ENCODE data around the gene SLC46A2.
A peak's percentile ranks its signal among the peaks of the same experiment; 100 is the strongest.

SLC46A2 gene

DNA sequence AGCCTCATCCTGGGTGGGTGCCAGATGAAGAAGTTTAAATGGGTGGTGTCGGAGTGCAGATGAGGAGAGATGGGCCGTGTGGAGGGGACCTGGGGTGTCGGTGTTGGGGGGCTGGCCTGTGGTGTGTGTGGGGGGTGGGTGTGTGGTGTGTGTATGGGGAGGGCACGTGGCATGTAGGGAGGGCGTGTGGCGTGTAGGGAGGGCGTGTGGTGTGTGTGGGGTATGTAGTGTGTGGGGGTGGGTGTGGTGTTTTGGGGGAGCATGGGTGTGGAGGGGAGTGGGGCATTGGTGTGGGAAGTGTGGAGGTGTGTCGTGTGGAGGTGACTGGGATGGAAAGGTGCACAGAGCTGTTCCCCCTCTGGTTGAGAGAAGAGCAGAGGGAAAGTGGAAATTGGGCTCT is 34.5 kb downstream of the SLC46A2 start:
- no peak for DNase-seq

DNA sequence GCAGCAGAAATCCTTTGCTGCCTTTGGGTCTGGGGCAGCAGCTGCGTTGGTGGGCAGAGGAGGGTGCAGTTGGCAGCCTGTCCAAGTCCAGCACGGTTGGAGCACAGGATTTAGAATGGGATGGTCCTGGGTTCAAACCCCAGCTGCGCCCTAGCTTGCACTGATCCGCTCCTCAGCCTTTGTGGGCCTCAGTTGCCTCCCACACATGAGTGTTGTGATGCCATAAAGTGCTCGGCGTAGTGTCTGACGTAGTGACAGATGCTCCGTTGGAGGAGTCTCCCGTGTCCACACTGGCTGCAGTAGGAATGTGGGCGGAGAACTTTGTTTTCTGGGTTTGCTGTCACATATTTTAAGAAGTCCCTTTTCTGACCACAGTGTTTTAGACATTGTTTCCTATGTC is 36.0 kb downstream of the SLC46A2 start:
- DNase-seq: no peak

DNA sequence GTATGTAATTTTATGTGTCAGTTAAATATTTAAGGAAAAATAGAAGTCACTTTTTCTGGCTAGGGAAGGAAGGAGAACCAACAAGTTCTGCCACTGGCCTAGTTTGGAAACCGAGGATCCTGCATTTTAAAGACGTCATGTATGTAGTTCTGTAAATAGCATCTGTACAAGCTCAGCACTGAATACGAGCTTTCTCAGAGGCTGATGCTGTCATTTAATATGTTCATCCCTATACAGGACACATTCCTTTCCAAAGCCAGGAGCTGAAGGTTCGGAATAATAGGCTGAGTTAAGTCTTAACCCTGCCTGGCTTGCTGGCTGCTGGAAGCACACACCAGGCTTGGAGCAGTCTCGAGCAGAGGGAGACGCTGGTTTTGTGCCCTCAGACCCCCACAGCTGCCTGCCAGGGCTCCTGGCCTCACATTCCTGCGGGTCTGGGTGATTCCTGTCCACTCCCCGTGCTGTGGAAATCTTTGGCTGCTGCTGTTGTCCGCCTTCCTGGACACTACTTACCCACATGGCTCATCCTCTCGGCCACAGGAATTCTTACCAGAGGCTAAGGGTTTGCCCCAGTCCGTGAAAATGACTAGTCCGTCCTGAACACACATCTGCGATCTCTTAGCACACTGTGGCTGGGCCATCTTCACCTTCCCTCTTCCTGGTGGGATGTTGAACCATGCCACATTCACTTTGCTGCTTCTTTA is 36.6 kb downstream of the SLC46A2 start:
- DNase-seq: no peak

DNA sequence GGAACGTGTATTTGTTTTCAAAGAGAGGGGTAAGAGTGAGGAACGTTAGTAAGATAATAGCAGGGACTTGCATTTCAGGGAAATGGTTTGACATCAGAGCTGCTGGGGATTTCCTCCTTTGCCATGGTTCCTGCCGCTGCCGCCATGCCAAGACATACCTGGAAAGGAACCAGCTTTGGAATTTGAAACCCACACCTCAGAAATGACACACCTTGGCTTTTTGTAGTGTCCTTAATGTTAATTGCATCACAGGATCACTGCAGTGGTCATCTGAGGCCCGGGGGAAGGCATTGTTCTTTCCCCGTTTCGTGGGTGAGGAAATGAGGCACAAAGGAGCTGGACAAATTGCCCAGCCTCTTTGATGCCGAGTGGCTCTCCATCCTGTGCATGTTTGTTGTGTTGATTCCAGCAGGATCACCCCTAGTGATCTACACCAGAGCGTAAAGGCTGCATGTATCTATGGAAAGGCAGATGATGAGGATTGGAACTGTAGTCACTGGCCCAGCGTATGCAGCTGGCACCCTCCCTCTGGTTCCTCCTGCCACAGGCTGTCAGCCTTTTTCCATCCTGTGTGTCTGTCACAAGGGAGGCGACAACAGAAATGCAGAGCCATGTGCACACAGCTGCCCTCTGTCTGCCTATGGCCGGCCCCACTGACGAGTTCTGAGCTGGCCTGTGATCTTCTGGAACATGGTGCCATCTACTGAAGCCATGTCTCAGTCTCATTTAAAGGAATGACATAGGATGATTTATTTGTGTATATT is 37.8 kb downstream of the SLC46A2 start:
- DNase-seq: no peak

DNA sequence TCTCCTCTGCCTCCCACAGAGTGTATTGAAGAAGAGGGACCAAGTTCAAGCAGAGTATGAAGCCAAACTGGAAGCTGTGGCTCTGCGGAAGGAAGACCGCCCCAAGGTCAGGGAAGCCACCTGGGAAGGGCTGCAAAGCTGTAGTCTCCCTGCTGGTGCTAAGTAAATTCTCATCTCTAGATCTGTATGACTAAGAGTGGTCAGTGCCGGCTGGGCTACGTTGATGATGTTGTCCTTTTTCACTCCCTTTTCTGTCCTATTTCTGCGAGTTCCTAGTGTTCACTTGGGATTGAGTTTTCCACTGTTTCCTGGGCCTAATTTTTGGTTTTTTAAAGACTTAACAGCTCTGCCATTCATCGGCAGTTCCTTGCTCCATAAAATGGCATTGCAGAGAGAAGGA is 39.8 kb downstream of the SLC46A2 start:
- DNase-seq: no peak

DNA sequence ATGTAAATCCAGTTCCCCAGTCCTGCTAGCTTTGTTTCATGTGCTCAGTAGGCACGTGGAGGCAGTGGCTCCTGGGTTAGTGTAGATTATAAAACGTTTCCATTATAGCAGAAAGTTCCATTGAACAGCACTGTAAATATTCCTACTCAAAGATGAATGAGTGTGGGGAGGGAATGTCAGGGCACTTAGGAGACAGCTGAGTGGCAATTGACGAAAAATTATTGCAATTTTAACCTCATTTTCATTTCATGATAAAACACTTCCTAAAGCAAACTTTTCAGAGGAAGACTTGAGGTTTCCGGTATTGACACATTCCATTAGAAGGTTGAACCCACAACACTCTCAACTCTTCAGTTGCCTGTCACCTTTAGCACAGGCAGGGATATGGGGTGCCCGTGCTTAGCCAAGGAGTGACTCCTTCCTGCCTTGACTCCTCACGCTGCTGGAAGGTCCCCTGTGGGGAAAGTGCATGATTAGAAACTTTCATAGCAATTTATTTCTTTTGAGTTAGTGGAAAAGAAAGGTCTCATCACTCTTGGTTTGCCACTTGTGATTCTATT is 41.2 kb downstream of the SLC46A2 start:
- DNase-seq: no peak

DNA sequence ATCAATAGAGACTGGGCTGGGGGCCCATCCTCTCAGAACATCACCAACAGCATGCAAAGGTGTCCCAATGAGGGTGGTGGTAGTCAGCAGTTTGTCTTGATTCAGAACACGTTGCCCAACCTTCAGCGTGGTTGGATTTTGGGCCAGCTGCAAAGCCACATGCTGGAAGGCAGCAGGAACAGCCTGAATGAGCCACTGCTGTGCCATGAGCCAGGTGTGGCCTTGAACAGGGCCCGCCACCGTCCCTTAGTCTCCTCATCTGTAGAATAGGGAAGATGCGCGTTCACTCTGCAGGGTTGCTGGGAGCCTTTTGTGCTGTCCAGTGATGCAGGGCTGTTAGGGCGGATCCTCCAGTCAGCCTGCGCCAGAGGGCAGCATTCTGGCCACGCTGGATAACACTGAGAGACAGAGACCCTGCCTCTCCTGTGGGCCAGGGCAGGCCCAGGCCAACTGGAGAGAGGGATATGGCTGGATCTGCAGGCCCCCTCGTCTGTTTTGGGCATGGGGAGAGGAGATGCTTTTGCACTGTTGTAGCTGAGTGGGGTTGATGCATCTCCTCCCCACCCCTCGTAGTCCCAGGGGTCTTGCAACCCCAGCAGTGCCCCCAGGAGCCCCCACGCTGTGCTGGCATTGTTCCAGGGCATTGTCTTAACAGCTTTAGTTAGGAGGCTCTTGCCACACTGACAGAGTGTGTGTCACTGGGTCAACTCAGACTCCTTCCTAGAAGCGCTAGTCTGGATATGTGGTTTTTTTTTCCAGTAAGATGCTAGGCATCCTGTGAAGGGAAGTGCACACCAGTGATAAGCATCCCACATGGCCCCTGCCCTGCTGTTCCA is 42.1 kb downstream of the SLC46A2 start:
- DNase-seq: no peak

DNA sequence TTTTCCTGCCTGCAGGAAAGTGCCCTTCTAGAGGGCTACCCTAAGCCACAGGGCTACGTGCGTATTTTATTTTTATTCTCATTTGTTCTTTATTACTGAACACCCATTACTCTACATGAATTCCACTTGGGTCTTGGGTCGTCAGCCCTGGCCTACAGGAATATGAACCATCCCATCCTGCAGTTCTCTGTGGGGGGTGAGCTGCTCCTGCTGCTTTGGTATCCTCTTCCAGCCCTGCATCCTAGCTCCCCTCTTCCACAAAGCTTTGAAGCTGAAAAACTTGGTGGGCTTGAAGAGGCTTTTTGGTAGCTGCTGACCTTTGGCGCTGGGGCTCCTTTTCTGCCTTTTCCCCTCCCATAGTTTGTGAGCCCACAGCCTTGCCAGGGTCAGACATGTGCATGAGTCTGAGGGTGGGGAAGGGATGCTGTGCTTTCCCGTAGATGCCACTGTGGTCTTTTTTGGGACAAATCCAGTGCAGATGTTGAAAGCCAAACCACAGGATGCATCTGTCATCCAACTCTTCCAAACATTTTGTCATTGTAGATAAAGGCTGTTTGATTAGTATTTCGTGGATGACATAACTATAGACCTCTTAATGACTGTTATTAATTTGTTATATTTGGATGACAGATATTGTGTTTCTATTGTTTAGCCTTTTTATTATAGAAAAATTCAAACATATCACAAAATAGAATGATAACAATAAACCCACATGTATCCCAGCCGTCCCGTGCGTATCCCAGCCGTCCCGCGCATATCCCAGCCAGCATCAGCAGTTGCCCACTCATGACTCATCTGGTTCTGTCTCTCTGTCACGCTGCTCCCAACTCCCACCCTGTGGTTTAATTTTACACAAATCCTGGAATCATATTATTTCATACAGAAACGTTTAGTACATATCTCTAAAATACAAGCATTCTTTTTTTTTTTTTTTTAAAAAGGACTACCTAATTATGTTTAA is 43.9 kb downstream of the SLC46A2 start:
- DNase-seq: no peak

DNA sequence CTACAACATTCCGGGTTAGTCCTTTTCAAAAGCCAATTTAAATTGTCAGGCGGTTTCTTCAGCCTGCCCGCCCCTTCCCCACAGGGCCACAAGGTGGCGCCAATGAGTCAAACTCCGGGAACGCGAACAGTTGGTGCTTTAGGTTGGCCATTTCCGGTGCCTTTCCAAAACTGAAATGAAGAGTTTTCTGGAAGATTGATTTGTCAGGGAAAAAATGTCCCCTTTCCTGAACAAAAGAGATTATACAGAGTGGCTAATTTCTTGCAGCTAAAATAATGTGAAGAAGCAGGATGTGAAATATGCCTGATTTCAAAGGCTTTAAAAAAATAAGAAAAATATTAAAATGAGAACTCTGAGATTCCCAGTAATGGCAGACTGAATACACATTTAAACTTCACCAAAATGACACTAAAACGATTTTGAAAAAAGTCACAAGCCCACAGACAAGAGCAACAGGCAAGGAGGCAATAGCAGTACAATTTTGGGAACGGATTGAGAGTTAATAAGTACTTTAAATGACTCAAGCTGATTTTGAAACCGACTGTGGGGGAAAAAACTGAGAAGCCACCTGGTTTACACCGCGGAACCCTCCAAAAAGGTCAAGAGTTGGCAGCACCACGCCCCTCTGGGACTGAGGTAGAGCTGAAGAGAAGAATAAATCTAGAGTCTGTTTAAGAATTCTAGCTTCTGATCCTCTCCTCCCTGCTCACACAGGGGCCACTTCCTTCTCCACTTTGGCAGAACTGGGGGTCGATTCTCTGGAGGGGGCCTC is 45.7 kb downstream of the SLC46A2 start:
- DNase-seq: peak; percentile 72

DNA sequence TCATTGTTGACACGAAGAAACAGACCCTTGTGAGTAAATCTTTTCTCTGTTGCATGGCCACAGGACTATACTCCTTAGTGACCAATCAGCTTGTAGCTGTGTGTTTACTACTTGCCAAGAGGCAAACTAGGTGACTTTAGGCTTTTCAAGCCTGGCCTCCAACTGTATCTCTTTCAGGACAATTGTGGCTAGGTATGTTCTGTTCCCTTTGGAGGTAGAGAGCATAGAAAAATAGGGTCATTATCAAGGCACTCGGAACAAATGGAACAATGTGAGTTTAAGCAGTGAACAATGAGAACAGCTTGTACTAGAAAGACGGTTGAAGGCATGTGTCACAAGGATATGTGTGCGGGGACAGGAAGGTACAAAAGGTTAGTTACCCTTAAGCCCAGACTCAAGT is 48.1 kb downstream of the SLC46A2 start:
- DNase-seq: no peak

DNA sequence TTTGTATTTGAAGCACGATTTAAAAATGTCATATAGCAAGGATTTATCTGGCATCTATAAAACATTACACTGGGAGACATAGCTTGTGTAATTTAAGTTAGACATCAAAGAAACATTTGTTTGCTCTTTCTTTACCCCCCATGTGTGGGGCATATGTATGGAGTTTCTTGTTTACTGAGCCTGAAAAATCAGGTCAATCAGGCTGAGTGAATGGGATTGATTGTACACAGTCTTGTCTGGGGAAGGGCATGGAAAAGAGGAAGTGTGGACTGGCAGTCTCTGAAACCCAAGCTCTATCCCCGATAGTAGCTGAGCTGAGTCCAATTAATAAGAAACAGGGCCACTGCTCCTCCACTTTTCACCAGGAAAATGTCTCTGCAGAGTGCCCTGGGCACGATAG is 49.4 kb downstream of the SLC46A2 start:
- no peak for DNase-seq

DNA sequence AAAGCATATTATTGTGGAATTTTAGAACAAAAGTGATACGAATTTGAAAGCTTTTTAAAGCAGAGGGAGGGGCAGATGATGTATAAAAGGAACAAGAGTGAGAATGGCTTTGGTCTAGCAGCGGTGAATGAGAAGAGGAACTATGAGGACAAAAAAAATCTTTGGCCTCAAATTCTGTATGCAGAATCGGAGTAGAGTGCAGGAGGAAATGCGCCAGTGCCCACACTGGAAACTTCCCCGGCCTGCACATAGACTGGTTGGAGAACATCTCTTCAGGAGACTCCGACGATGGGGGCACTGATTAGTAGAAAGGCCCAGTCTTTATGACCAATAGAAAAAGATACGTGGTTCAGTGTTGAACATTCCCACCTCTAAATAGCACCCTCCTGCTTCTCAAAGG is 51.3 kb downstream of the SLC46A2 start:
- no peak for DNase-seq

DNA sequence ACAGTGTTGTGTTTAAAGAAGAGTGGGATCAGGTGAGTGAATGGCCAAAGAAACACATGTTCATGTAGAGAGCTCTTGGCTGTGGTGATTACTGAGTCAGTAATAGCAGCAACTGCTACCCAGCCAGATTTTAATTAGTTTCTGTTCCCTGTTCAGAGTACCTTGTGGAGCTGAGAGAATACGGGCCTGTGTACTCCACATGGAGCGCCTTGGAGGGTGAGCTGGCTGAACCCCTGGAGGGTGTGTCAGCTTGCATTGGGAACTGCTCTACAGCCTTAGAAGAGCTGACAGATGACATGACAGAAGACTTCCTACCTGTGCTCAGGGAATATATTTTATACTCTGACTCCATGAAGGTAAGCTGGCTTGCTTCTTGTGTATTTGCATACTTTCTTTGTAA is 52.3 kb downstream of the SLC46A2 start:
- DNase-seq: no peak

DNA sequence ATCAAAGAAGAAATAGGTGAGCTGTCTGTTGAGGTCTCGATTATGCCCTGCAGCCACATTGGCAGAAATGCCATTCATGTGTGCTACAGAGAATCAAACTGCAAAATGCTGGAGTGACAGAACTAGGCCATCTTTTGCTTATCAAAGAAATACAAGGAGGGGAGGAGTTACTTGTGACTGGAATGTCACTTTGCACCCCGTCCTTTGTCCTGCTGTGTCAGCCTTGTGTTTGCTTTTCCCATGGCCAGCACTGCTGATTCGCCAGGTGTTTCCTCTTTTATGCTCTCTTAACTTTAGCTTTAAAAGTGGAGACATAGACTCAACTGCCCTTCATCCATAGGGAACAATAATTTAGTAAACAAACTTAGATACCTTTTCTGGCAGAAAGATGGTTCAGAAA is 54.3 kb downstream of the SLC46A2 start:
- DNase-seq: no peak

DNA sequence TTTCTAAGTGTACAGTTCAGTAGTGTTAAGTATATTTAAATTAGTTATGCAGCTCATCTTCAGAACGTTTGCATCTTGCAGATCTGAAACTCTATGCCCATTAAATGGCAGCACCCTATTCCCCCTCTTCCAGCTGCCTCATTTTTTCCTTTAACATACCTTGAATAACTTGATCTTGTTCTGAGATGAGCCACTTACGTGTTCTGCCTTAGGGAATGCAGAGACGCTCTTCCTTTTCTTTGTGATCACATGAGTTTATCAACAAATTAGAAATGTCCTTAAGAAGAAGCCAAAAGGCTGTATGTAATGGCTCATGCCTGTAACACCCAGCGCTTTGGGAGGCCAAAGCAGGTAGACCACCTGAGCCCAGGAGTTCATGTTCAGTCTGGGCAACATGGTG is 57.6 kb downstream of the SLC46A2 start:
- no peak for DNase-seq

DNA sequence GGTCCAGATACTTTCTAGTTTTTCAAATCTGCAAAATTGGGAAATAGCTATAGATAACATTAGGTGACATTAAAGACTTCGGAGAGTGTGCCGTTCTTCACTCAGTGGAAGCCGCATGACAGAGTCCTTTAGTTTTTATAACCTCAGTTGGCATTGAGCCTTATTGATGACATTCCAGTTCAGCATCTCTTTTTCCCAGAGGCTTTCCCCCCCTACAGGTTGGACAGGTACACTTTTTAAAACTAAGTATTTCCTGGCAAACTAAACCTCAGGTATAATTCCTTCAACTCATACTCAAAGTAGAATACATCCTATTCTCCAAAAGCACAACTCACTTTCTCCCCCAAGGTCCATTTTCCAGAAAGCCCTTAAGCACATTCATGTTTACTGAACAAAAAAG is 58.7 kb downstream of the SLC46A2 start:
- no peak for DNase-seq

DNA sequence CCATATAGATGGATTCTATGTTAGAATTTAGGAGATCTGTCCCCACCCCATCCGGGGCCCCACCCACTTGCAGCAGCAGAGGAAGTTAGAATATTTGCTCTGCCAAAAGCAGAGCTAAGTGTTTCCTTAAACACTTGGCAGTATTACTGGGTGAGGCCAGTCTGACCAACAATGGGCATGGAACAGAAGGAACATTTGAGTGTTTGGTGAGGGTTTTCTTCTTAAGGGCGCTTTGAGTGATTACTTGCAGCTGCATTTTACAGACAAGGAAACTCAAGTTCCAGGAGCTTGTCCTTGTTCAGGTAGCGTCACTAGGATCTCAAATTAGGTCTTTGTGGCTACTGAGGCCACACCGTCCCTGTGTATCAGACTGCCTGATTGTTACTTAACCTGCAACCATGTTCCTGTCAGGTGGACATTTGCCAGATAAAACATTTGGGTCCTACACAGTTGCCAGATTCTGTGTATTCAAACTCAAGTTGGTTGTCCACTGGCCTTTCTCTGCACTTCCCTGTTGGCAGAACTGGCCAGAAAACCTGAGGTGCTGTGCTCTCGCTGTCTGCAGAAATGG is 59.3 kb downstream of the SLC46A2 start:
- DNase-seq: no peak

Measured in CD4-positive, alpha-beta T cell treated with Interleukin-12 subunit alpha and Interleukin-12 subunit beta, for 1 hour (primary cell).